Glutamatergic neuron (in vitro differentiated cells): ENCODE measurements around the gene PHC3. TPM values are rescaled to one million over a fixed set of nuclear protein-coding genes. Genes with fewer than 3 reads are reported as not detected.

ENCODE experiments used
- DNase-seq: peaks from one replicate; pipeline ENCODE4 v3.0.0; 2022
- H3K27ac Mint-ChIP-seq: one replicate; pipeline ENCODE4 v1.8.0; 2020; ENCODE audit warnings: mild to moderate bottlenecking, mixed read lengths, inconsistent platforms; ENCODE audit not compliant: unreplicated experiment
- H3K27me3 Mint-ChIP-seq: one replicate; pipeline ENCODE4 v1.8.0; 2020; ENCODE audit warnings: mild to moderate bottlenecking, moderate library complexity, mixed read lengths, inconsistent platforms; ENCODE audit not compliant: unreplicated experiment
- H3K36me3 Mint-ChIP-seq: one replicate; pipeline ENCODE4 v1.8.0; 2020; ENCODE audit warnings: mild to moderate bottlenecking, mixed read lengths, inconsistent platforms; ENCODE audit not compliant: unreplicated experiment
- H3K4me1 Mint-ChIP-seq: one replicate; pipeline ENCODE4 v1.8.0; 2020; ENCODE audit warnings: mild to moderate bottlenecking, low read depth, mixed read lengths, inconsistent platforms; ENCODE audit not compliant: unreplicated experiment
- H3K4me3 Mint-ChIP-seq: one replicate; pipeline ENCODE4 v1.8.0; 2020; ENCODE audit warnings: mild to moderate bottlenecking, mixed read lengths, inconsistent platforms; ENCODE audit not compliant: unreplicated experiment
- H3K9me3 Mint-ChIP-seq: one replicate; pipeline ENCODE4 v1.8.0; 2020; ENCODE audit warnings: mild to moderate bottlenecking, moderate library complexity, mixed read lengths, inconsistent platforms; ENCODE audit not compliant: unreplicated experiment
- total RNA-seq: library from RNA; stranded (reverse); fragmentation: NEBNext Ultra II Directional; extraction: Animal tissue kit (Norgen Biotek cat#: 25700); gene quantifications from one replicate; pipeline ENCODE4 v1.2.1, GENCODE V29; 2021; ENCODE audit not compliant: unreplicated experiment
- TF ChIP-seq, protein P1 (sequence below): fragments of 200-600 bp; sonication (generic); IDR thresholded peaks from one replicate; pipeline ENCODE4 v1.5.0; 2021; ENCODE audit not compliant: partially characterized antibody, unreplicated experiment

PHC3 gene
- total RNA-seq, 1 donor from 2014 or later = 31.9 TPM

DNA sequence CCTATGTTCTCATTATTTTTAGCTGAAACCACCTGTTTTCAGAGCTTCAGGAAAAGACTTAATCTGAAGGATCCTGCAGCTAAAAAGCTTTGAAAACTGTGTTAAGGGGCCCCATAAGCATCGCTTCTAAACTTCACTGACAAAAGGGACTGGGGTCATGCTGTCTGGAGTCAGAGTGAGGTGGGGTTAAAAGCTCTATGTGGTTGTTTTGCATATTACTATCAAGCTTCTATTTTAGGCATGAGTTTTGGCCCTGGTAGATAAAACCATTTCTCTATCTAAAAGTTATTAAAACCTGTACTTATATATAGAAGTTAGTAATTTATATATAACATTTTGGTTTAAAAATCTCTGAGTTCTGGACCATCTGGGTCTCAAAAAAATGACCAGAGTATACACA, 98.2 kb downstream of the PHC3 start:
- H3K4me3 Mint-ChIP-seq = no peak overlapping the region
- H3K36me3 Mint-ChIP-seq = no peaks in the 10 kb centered on the region
- H3K27ac Mint-ChIP-seq = no peak overlapping the region
- H3K27me3 Mint-ChIP-seq = no peaks in the 10 kb centered on the region
- H3K9me3 Mint-ChIP-seq = no peaks in the 10 kb centered on the region
- DNase-seq = no peak
- no peaks in the 10 kb centered on the region for H3K4me1 Mint-ChIP-seq
- TF ChIP-seq, protein P1, sequence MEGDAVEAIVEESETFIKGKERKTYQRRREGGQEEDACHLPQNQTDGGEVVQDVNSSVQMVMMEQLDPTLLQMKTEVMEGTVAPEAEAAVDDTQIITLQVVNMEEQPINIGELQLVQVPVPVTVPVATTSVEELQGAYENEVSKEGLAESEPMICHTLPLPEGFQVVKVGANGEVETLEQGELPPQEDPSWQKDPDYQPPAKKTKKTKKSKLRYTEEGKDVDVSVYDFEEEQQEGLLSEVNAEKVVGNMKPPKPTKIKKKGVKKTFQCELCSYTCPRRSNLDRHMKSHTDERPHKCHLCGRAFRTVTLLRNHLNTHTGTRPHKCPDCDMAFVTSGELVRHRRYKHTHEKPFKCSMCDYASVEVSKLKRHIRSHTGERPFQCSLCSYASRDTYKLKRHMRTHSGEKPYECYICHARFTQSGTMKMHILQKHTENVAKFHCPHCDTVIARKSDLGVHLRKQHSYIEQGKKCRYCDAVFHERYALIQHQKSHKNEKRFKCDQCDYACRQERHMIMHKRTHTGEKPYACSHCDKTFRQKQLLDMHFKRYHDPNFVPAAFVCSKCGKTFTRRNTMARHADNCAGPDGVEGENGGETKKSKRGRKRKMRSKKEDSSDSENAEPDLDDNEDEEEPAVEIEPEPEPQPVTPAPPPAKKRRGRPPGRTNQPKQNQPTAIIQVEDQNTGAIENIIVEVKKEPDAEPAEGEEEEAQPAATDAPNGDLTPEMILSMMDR = no peak

DNA sequence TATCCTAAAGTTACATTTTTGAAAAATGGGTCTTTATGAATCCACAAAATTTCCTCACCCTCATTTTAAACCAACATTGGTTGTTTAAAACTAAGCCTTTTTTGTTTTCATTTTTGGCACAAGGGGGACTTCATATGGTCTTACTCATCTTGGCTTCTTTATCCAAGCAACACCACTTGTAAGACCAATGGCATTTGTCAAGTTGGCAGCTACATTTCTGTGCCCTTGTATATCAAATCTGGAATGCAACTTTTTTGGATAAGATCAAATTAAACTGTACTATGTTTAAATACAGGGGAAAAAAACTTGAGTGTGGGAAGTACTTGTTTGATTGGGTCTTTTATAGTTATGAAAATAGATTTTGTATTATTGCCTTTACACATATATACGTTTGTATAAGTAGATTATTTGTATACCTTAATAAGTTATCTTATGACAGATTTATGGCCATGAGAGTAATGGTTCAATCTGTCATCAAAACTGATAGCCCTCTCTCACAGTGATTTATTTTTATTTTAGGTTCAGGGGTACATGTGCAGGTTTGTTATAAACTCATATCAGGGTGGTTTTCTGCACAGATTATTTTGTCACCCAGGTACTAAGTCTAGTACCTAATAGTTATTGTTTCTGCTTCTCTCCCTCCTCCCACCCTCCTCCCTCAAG, 100.3 kb downstream of the PHC3 start:
- TF ChIP-seq, protein P1 = no peak
- Mint-ChIP-seq H3K4me1 (no peaks in the 10 kb centered on the region), H3K27me3 (no peaks in the 10 kb centered on the region), H3K4me3 (no peak overlapping the region), H3K27ac (no peak overlapping the region), H3K9me3 (no peaks in the 10 kb centered on the region), H3K36me3 (no peaks in the 10 kb centered on the region)
- no peak for DNase-seq

- H3K4me1 Mint-ChIP-seq = no peaks in the 10 kb centered on the region
- no peak overlapping the region for H3K4me3 Mint-ChIP-seq
- H3K27me3 Mint-ChIP-seq = no peaks in the 10 kb centered on the region
- DNase-seq = no peak
- H3K27ac Mint-ChIP-seq = no peak overlapping the region
- no peaks in the 10 kb centered on the region for H3K9me3 Mint-ChIP-seq
- TF ChIP-seq, protein P1 = no peak
- no peaks in the 10 kb centered on the region for H3K36me3 Mint-ChIP-seq
These were observed 100.9 kb downstream of the PHC3 start for GRCh38 chr3:170080605-170081004.

DNA sequence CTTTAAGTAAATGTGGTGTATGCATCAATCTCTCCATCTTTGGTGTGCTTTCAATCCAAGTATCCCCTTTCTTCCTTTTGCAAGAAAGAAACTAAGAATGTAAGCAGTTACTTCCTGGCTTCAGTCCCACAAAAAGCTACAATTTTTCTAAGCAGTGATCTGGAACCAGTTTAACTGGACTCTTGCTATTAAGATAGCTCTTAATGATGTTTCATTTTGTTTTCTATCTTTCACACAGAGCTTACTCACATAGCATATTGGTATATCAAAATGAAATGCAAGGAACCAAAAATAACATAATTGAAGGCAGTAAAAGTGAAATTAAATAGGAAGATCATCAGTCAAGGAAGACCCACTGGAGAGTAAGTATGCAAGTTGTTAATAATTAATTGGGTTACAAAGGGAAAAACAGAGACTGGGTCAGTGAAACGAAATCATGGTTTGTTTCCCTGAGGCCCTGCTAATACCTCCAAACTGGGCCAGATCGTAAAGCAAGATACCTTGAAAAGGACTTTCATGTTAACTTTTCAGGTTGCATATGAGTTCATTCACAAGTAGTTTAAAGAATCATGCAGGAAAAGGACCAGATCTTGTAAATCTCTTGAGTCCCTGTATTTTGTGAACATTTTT, 101.9 kb downstream of the PHC3 start:
- no peak overlapping the region for H3K4me3 Mint-ChIP-seq
- TF ChIP-seq, protein P1 = no peak
- no peak for DNase-seq
- no peak overlapping the region for H3K27ac Mint-ChIP-seq
- H3K36me3 Mint-ChIP-seq = no peaks in the 10 kb centered on the region
- no peaks in the 10 kb centered on the region for H3K9me3 Mint-ChIP-seq
- H3K4me1 Mint-ChIP-seq = no peaks in the 10 kb centered on the region
- H3K27me3 Mint-ChIP-seq = no peaks in the 10 kb centered on the region

DNA sequence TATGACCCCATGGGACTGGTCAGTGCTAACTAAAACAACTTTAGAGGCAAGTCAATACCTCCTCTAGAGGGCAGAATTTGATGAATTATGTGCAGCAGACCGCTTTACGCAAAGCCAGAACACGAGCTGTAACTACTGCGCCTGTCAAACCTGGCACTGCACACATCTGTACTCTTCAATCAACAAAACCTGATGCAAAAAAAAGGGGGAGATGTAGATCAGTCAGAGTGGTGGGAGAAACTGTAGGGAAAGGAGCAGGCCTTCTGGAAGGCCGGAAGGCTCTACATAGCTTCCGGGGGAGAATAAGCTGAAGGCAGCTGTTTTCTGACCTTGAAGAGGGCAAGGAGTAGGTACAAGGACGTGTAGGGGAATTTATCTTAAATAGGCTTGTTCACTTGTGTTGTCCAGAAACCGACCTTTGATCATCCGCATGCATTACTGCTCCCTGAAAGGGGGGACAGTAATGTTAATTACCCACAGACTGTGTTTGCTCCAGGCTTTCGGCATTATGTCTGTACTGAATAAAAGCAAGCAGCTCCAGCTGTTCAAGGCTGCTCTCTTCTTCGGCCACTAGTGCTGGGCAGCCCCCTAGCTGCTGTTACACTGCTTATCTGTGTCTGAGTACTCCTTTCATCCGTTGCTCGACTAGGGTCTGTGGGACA, 102.8 kb downstream of the PHC3 start:
- TF ChIP-seq, protein P1 = no peak
- Mint-ChIP-seq H3K4me1 (no peaks in the 10 kb centered on the region), H3K9me3 (no peaks in the 10 kb centered on the region), H3K4me3 (no peak overlapping the region), H3K27ac (no peak overlapping the region), H3K36me3 (no peaks in the 10 kb centered on the region), H3K27me3 (no peaks in the 10 kb centered on the region)
- DNase-seq = no peak
